AG10803 (cell line): ENCODE data around the gene SUGT1.

Experiments used
- DNase-seq: peaks from one replicate; pipeline ENCODE4 v3.0.0; 2010; ENCODE audit warnings: low read depth
- H3K4me3 ChIP-seq: 2 replicates; pipeline ENCODE4 v1.5.1; 2011; ENCODE audit warnings: mild to moderate bottlenecking, low read length, control low read depth
- TF ChIP-seq, protein P1 (sequence below): conservative IDR thresholded peaks from 2 replicates; pipeline ENCODE4 v1.5.1; 2011; ENCODE audit warnings: mild to moderate bottlenecking, low read length, control low read depth, inconsistent platforms

SUGT1 gene

DNA sequence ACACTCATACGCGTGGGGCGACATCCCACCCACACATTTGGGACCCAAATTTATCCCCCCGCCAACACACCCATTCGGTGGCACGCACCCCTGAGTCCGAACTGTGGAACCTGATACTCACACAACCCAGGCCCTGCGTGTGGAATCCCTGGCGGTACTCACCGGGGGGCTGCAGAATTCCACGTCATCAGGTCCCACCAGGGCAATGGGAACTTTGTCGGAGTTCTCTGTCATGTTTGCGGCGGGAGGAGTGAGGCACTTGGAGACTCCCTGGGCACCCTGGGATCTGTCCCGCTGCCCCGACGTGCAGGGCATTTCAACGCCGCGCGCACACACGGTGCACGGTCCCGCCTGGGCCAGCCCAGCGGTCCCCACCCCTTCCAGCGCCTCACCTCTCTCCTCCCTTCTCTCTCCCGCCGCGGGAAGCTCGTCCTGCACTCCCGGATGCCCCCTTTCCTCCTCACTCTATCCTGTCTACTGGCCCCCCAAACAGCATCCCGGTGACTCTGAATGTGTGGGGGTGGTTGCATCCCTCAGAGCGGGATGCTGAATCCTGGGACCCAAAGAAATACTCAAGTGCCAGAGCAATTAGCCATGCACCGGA is 86.9 kb downstream of the SUGT1 start, which contains the start of gene CNMD:
TSS of gene CNMD (minus strand) at position 353 of the 604 bp plus-strand sequence. CDS start at position 234, 119 bp downstream.
- no peak for DNase-seq
- H3K4me3 ChIP-seq = no peak within 1 kb of the TSS
- TF ChIP-seq, protein P1, sequence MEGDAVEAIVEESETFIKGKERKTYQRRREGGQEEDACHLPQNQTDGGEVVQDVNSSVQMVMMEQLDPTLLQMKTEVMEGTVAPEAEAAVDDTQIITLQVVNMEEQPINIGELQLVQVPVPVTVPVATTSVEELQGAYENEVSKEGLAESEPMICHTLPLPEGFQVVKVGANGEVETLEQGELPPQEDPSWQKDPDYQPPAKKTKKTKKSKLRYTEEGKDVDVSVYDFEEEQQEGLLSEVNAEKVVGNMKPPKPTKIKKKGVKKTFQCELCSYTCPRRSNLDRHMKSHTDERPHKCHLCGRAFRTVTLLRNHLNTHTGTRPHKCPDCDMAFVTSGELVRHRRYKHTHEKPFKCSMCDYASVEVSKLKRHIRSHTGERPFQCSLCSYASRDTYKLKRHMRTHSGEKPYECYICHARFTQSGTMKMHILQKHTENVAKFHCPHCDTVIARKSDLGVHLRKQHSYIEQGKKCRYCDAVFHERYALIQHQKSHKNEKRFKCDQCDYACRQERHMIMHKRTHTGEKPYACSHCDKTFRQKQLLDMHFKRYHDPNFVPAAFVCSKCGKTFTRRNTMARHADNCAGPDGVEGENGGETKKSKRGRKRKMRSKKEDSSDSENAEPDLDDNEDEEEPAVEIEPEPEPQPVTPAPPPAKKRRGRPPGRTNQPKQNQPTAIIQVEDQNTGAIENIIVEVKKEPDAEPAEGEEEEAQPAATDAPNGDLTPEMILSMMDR = no peak

DNA sequence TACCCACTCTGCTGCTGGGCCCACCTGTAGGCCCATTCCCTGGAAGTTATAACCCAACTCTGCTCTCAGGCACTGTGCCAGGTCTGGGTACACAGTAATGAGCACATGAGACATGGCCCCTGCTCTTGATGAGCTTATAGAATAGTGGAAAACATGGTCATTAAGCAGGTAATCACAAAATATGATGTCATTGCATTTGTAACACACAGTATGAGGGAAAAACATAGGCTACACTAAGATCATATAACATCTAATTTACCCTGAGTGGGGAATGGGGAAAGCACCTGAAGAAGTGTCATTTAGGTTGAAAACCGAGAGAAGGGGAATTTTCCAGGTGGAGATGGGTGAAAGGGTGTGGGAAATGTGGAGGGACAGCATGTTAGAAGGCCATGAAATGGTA is 90.9 kb downstream of the SUGT1 start:
- no peak overlapping the region for H3K4me3 ChIP-seq
- no peak for DNase-seq
- TF ChIP-seq, protein P1 = no peak

DNA sequence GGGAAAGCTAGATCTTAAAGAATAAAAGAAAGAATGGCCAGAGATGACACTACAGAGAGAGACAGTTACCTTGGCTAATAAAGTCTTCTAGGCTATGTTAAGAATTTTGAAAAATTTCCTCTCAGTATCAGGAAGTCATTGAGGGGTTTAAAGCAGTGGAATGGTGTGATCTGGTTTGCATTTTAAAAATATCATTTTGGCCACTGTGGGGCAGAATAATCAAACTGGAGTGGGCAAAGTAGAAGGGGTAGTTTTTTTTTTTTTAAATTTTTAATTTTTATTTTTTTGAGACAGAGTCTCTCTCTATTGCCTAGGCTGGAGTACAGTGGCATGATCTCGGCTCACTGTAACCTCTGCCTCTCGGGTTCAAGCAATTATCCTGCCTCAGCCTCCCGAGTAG is 91.4 kb downstream of the SUGT1 start:
- no peak overlapping the region for H3K4me3 ChIP-seq
- no peak for DNase-seq
- TF ChIP-seq, protein P1 = no peak

DNA sequence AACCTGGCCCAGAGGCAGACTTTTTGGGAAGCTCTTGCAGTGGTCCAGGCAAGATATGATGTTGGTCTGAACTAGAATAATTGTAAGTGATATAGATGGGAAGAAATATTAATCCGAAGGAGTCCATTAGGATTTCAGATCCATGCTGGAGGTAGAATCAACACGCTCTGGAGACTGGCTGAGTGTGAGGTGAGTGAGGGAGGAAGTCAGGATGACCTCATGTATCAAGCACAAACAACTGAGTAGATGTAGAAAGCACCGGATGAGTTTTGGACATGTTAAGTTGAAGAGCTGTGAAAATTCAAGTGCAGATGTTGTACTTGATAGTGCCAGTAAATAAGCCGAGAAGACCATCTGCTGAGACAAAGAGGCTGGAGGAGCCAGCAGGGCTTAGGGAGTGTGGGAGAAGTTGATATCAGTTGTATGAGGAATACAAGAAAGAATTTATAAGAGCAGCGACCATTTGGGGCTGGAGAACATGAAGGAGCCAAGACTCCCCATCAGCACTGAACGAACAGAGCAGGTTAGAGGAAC is 92.3 kb downstream of the SUGT1 start:
- TF ChIP-seq, protein P1 = no peak
- no peak overlapping the region for H3K4me3 ChIP-seq
- no peak for DNase-seq

DNA sequence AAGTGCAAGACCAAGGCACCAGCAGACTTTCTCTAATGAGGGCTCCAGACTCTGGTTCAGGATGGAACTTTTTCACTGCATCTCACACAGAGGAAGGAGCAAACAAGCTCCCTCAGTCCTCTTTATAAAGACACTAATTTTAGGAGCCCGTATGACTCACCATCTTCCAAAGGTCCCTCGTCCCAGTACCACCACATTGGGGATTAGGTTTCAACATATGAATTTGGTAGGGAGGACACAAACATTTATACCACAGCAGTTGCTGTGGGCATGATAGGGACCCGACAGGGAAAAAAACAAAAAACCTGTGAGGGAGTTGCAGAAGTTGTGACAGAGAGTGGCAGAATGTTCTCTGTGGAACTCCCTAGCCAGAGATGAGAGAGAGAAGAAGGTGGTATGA is 93.5 kb downstream of the SUGT1 start:
- no peak for DNase-seq
- H3K4me3 ChIP-seq = no peak overlapping the region
- TF ChIP-seq, protein P1 = no peak

DNA sequence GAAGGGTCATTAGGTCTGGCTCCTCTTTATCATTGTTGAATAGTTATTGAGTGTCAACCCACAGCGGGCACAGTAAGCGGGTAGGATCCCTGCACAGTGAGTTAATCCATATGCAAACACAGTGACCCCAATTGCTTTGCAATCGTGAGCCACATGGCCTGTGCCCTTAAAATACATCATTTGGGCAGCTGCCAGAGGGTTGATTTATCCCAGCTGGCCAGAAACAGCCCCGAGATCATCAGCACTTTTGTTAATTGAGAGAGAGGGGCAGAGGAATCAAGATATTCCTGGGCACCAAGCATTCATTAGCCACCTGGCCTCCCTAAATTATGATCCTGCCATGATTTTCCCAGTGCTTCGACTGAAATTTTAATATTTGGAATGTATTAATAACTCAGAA is 96.8 kb downstream of the SUGT1 start:
- H3K4me3 ChIP-seq = no peak overlapping the region
- TF ChIP-seq, protein P1 = no peak
- no peak for DNase-seq
